NB4 (cell line): ENCODE data around the gene ASB8.
A peak's percentile ranks its signal among the peaks of the same experiment; 100 is the strongest.

ENCODE experiments used
- POLR2A ChIP-seq: IDR thresholded peaks from 2 replicates; pipeline ENCODE4 v1.6.1; 2011; ENCODE audit warnings: mild to moderate bottlenecking; ENCODE audit not compliant: insufficient read length; ENCODE audit errors: extremely low read depth
- TF ChIP-seq, protein P1 (sequence below): IDR thresholded peaks from one replicate; pipeline ENCODE4 v1.5.1; 2012; ENCODE audit warnings: low read depth, low read length
- TF ChIP-seq, protein P2 (sequence below): IDR thresholded peaks from 2 replicates; pipeline ENCODE4 v1.6.1; 2011; ENCODE audit warnings: low read depth, low read length

DNA sequence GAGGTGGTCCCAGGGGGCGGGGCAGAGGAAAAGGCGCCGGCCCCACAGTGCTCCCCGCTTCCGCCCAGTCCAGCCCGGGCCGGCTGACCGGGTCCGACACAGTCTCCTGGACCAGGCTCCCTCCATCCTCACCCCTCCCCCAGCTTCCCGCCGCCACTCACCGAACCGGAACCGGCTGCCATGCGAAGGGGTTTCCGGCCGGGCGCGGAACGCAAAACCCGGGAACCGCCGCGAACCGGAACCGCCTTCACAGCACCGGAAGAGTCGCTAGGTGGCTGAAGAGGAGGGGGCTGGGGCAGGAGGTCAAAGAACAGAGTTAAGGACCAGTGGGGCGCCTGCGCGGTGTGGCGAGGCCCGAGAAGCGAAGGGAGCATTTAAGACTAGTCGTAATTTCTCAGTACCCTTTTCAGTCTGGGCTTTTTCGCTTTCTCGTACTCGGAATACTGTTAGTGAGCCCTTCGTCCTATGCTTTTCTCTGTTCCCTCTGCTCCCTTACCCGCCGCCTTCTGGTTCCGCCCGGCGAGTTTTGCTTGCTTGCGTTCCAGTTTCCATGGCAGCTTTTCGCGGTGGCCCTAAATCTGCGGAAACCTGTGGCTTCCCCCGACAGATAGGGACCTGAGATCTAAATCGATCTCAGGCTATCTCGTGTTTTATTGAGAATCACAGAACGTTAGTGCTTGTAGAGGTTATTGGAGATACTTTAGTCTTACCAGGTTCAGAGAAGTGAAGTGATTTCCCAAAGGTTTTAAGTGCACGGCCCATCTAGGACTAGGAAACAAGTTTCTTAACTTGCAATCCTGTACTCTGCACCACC, 51.2 kb downstream of the ASB8 start, which contains the start of gene SENP1:
- TF ChIP-seq, protein P1, sequence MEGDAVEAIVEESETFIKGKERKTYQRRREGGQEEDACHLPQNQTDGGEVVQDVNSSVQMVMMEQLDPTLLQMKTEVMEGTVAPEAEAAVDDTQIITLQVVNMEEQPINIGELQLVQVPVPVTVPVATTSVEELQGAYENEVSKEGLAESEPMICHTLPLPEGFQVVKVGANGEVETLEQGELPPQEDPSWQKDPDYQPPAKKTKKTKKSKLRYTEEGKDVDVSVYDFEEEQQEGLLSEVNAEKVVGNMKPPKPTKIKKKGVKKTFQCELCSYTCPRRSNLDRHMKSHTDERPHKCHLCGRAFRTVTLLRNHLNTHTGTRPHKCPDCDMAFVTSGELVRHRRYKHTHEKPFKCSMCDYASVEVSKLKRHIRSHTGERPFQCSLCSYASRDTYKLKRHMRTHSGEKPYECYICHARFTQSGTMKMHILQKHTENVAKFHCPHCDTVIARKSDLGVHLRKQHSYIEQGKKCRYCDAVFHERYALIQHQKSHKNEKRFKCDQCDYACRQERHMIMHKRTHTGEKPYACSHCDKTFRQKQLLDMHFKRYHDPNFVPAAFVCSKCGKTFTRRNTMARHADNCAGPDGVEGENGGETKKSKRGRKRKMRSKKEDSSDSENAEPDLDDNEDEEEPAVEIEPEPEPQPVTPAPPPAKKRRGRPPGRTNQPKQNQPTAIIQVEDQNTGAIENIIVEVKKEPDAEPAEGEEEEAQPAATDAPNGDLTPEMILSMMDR: no peak
- TF ChIP-seq POLR2A: peak; percentile 38
- TF ChIP-seq, protein P2, sequence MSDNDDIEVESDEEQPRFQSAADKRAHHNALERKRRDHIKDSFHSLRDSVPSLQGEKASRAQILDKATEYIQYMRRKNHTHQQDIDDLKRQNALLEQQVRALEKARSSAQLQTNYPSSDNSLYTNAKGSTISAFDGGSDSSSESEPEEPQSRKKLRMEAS: no peak; the same call in 1 of the 2 replicates
